ENCODE results near the gene FIGNL2.

Gene FIGNL2

GRCh38 chr12:51874000-51874399, 25.5 kb upstream of the FIGNL2 start:
- no peak for DNase-seq

GRCh38 chr12:51873251-51873994, 24.9 kb upstream of the FIGNL2 start:
- no peak for DNase-seq

- DNase-seq = no peak
Observed at GRCh38 chr12:51872689-51872981, 24.1 kb upstream of the FIGNL2 start.

GRCh38 chr12:51871918-51872688, 23.6 kb upstream of the FIGNL2 start:
- DNase-seq = no peak

GRCh38 chr12:51871126-51871525, 22.6 kb upstream of the FIGNL2 start:
- DNase-seq = no peak

GRCh38 chr12:51870504-51870903, 22.0 kb upstream of the FIGNL2 start:
- no peak for DNase-seq

GRCh38 chr12:51869931-51870330, 21.4 kb upstream of the FIGNL2 start:
- DNase-seq = no peak

- no peak for DNase-seq
Observed at GRCh38 chr12:51869496-51869865, 21.0 kb upstream of the FIGNL2 start.

GRCh38 chr12:51868821-51869495, 20.4 kb upstream of the FIGNL2 start:
- no peak for DNase-seq

- DNase-seq = no peak
Observed at GRCh38 chr12:51867796-51868428, 19.4 kb upstream of the FIGNL2 start.

- DNase-seq = no peak
Observed at GRCh38 chr12:51867371-51867770, 18.9 kb upstream of the FIGNL2 start.

- no peak for DNase-seq
Observed at GRCh38 chr12:51866762-51867161, 18.2 kb upstream of the FIGNL2 start.

GRCh38 chr12:51866324-51866723, 17.8 kb upstream of the FIGNL2 start:
- no peak for DNase-seq

- no peak for DNase-seq
Observed at GRCh38 chr12:51865757-51866270, 17.3 kb upstream of the FIGNL2 start.

- DNase-seq = no peak
Observed at GRCh38 chr12:51864833-51865670, 16.5 kb upstream of the FIGNL2 start.

GRCh38 chr12:51863933-51864832, 15.7 kb upstream of the FIGNL2 start:
- DNase-seq = no peak

- DNase-seq = no peak
Observed at GRCh38 chr12:51863363-51863932, 14.9 kb upstream of the FIGNL2 start.

GRCh38 chr12:51862947-51863346, 14.4 kb upstream of the FIGNL2 start:
- no peak for DNase-seq

- DNase-seq = no peak
Observed at GRCh38 chr12:51860986-51861385, 12.5 kb upstream of the FIGNL2 start.

GRCh38 chr12:51855586-51856428, 7.3 kb upstream of the FIGNL2 start:
- no peak for DNase-seq
